ENCODE results near the gene PTAR1.

Gene PTAR1

GRCh38 chr9:69683927-69684326 is 75.9 kb downstream of the PTAR1 start:
- H3K4me3 ChIP-seq (ENCODE audit: low read depth in 1 of 2, low read length in 2 of 2): no peak overlapping the region
- no peaks in the 10 kb centered on the region for H3K4me1 ChIP-seq (ENCODE audit: insufficient read depth, low read length)
- no peaks in the 10 kb centered on the region for H3K9me3 ChIP-seq (ENCODE audit: insufficient read depth, low read length, severe bottlenecking)
- no peak for TF ChIP-seq EZH2 (IDR thresholded peaks at IDR 0.05; ENCODE audit: borderline replicate concordance, low read depth, low read length, severe bottlenecking)
- no peak for TF ChIP-seq CTCF (IDR thresholded peaks at IDR 0.05; ENCODE audit: borderline replicate concordance, extremely low read depth, low read length, poor library complexity, severe bottlenecking)
- H3K36me3 ChIP-seq (ENCODE audit: insufficient read depth, low read length): no peaks in the 10 kb centered on the region
- H2AFZ ChIP-seq (ENCODE audit: low read depth, low read length): no peak overlapping the region
- ATAC-seq (ENCODE audit: insufficient read depth, low read depth): no peak
- H3K27me3 ChIP-seq (ENCODE audit: insufficient read depth, low read length, poor library complexity): no peaks in the 10 kb centered on the region
- no peak overlapping the region for H3K27ac ChIP-seq (ENCODE audit: low read length)
- no peaks in the 10 kb centered on the region for H3K79me2 ChIP-seq (ENCODE audit: insufficient read depth, low read length)
- H3K9ac ChIP-seq (ENCODE audit: low read depth, low read length): no peak overlapping the region
- H3K4me2 ChIP-seq (ENCODE audit: insufficient read depth, low read length): no peak overlapping the region
- DNase-seq: no peak
- H4K20me1 ChIP-seq (ENCODE audit: insufficient read depth, low read length): no peaks in the 10 kb centered on the region

DNA sequence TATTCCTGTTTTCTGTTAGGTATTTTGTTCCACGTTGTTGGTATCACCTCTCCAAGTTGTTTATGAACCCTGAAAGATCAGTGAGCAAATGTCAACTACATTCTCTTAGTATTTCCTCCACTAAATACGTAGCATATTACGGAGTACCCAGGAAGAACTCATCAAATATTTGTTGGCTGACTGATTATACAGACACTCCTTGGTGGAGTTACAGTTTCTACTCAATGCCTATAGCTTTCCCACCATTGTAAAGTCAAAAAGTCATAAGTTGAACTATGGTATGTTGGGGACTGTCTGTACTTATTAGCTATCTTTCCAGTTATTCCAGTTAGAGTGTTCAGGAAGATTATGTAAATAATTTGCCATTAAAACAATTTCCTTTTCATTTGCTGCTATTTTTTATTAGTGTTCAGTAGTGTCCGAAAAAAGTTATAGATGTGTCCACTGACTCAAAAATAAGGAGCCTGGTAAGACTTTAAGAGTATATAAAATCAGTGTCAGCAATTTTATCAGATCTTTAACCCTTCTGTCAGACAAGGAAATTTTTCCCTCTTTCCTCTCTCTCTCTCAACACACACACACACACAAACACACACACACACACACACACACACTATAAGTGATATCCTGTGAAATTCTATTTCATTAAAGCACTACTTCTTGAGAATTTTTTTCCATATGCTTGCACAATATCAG is 80.8 kb downstream of the PTAR1 start:
- ATAC-seq (ENCODE audit: insufficient read depth, low read depth) (no peak), DNase-seq (no peak)
- Histone ChIP-seq H3K9me3 (ENCODE audit: insufficient read depth, low read length, severe bottlenecking) (no peaks in the 10 kb centered on the region), H3K9ac (ENCODE audit: low read depth, low read length) (no peak overlapping the region), H2AFZ (ENCODE audit: low read depth, low read length) (no peak overlapping the region), H3K27me3 (ENCODE audit: insufficient read depth, low read length, poor library complexity) (no peaks in the 10 kb centered on the region), H4K20me1 (ENCODE audit: insufficient read depth, low read length) (no peaks in the 10 kb centered on the region), H3K27ac (ENCODE audit: low read length) (no peak overlapping the region), H3K36me3 (ENCODE audit: insufficient read depth, low read length) (no peaks in the 10 kb centered on the region), H3K4me1 (ENCODE audit: insufficient read depth, low read length) (no peaks in the 10 kb centered on the region), H3K79me2 (ENCODE audit: insufficient read depth, low read length) (no peaks in the 10 kb centered on the region), H3K4me3 (ENCODE audit: low read depth in 1 of 2, low read length in 2 of 2) (no peak overlapping the region), H3K4me2 (ENCODE audit: insufficient read depth, low read length) (no peak overlapping the region)
- no peak for TF ChIP-seq CTCF (IDR thresholded peaks at IDR 0.05; ENCODE audit: borderline replicate concordance, extremely low read depth, low read length, poor library complexity, severe bottlenecking)
- TF ChIP-seq EZH2 (IDR thresholded peaks at IDR 0.05; ENCODE audit: borderline replicate concordance, low read depth, low read length, severe bottlenecking): no peak

DNA sequence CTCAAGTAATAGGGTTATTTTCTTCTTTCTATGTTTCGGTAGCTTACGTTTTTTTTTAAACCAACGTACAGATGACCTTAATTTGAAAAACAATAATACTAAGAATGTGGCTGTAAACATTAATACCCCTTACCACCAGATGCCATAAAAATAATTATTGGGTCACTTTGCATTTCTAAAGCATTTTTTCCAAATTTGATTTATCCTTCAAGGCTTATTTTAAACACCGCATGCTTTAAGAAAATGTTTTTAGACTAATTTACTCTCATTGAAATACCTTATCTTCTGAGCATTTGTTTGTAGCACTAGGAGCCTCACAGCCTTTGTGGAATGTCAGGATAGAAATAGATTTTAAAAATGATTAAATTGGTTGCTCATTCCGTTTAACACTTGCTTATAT is 81.9 kb downstream of the PTAR1 start:
- Histone ChIP-seq H3K4me1 (ENCODE audit: insufficient read depth, low read length) (no peaks in the 10 kb centered on the region), H2AFZ (ENCODE audit: low read depth, low read length) (no peak overlapping the region), H3K79me2 (ENCODE audit: insufficient read depth, low read length) (no peaks in the 10 kb centered on the region), H3K27ac (ENCODE audit: low read length) (no peak overlapping the region), H4K20me1 (ENCODE audit: insufficient read depth, low read length) (no peaks in the 10 kb centered on the region), H3K27me3 (ENCODE audit: insufficient read depth, low read length, poor library complexity) (no peaks in the 10 kb centered on the region), H3K9ac (ENCODE audit: low read depth, low read length) (no peak overlapping the region), H3K4me3 (ENCODE audit: low read depth in 1 of 2, low read length in 2 of 2) (no peak overlapping the region), H3K36me3 (ENCODE audit: insufficient read depth, low read length) (no peaks in the 10 kb centered on the region), H3K9me3 (ENCODE audit: insufficient read depth, low read length, severe bottlenecking) (no peaks in the 10 kb centered on the region), H3K4me2 (ENCODE audit: insufficient read depth, low read length) (no peak overlapping the region)
- DNase-seq (no peak), ATAC-seq (ENCODE audit: insufficient read depth, low read depth) (no peak)
- no peak for TF ChIP-seq EZH2 (IDR thresholded peaks at IDR 0.05; ENCODE audit: borderline replicate concordance, low read depth, low read length, severe bottlenecking)
- no peak for TF ChIP-seq CTCF (IDR thresholded peaks at IDR 0.05; ENCODE audit: borderline replicate concordance, extremely low read depth, low read length, poor library complexity, severe bottlenecking)

Data from DND-41 (cell line).